Muscle layer of colon (tissue), 2 donors: ENCODE measurements around the gene SYNE4.

Source experiments
- H3K27ac ChIP-seq: one replicate; pipeline ENCODE4 v1.7.0; 2013; ENCODE audit warnings: low read depth, mild to moderate bottlenecking, low read length, moderate library complexity
- H3K27me3 ChIP-seq, 2 donors: one replicate each; pipeline ENCODE4 v1.7.0; 2013; ENCODE audit warnings: low read length in 2 of 2, mild to moderate bottlenecking in 2 of 2; ENCODE audit not compliant: insufficient read depth in 2 of 2, control insufficient read depth in 1 of 2
- H3K36me3 ChIP-seq: one replicate; pipeline ENCODE4 v1.7.0; 2013; ENCODE audit warnings: mild to moderate bottlenecking, low read length; ENCODE audit not compliant: insufficient read depth
- H3K4me1 ChIP-seq: one replicate; pipeline ENCODE4 v1.7.0; 2013; ENCODE audit warnings: mild to moderate bottlenecking, low read length; ENCODE audit not compliant: insufficient read depth
- H3K4me3 ChIP-seq, 2 donors: one replicate each; pipeline ENCODE4 v1.7.0; 2013; ENCODE audit warnings: low read length in 2 of 2, low read depth in 1 of 2, mild to moderate bottlenecking in 1 of 2, moderate library complexity in 1 of 2
- H3K9ac ChIP-seq: one replicate; pipeline ENCODE4 v1.7.0; 2013; ENCODE audit warnings: low read length
- H3K9me3 ChIP-seq: one replicate; pipeline ENCODE4 v1.7.0; 2013; ENCODE audit warnings: mild to moderate bottlenecking, low read length
- donor health status: abdominal sarcoma.
- donor health status: Adenocarcinoma of cecum.

Gene SYNE4

GRCh38 chr19:36008336-36008978 lies at the start of gene SYNE4:
Gene SYNE4, minus strand, starts transcription at chr19:36008813. Its CDS starts 132 bp downstream, at chr19:36008681.
- H3K36me3 ChIP-seq: no peaks in the 10 kb centered on the region
- H3K9me3 ChIP-seq: no peaks in the 10 kb centered on the region
- H3K4me1 ChIP-seq: peaks cover 18% of the 10 kb centered on the region
- peak within 1 kb of the TSS; percentile 47 to 71 for H3K4me3 ChIP-seq
- peak within 1 kb of the TSS; percentile 69 for H3K27ac ChIP-seq
- no peaks in the 10 kb centered on the region for H3K27me3 ChIP-seq
- peak within 1 kb of the TSS; percentile 68 for H3K9ac ChIP-seq

GRCh38 chr19:36054733-36055686 lies 46.4 kb upstream of the SYNE4 start, which contains the start of gene WDR62:
Gene WDR62, plus strand, starts transcription at chr19:36054897. Its CDS starts 75 bp downstream, at chr19:36054972.
- H3K9me3 ChIP-seq: no peaks in the 10 kb centered on the region
- H3K36me3 ChIP-seq: no peaks in the 10 kb centered on the region
- peak within 1 kb of the TSS; percentile 65 for H3K9ac ChIP-seq
- no peaks in the 10 kb centered on the region for H3K27me3 ChIP-seq
- H3K4me1 ChIP-seq: peaks cover 20% of the 10 kb centered on the region
- H3K4me3 ChIP-seq: peak within 1 kb of the TSS; percentile 62 to 98
- peak within 1 kb of the TSS; percentile 93 for H3K27ac ChIP-seq

GRCh38 chr19:36054119-36054732 lies 45.6 kb upstream of the SYNE4 start, which contains the start of gene THAP8:
Gene THAP8, minus strand, starts transcription at chr19:36054285. Its CDS starts 68 bp downstream, at chr19:36054217.
- Histone ChIP-seq H3K4me3 (peak within 1 kb of the TSS; percentile 62 to 98), H3K9me3 (no peaks in the 10 kb centered on the region), H3K9ac (peak within 1 kb of the TSS; percentile 65)

GRCh38 chr19:36051637-36052036 lies 43.0 kb upstream of the SYNE4 start:
- H3K9me3 ChIP-seq: no peaks in the 10 kb centered on the region
- H3K4me1 ChIP-seq: peaks cover 24% of the 10 kb centered on the region
- H3K27me3 ChIP-seq: no peaks in the 10 kb centered on the region
- H3K4me3 ChIP-seq: no peak overlapping the region
- no peaks in the 10 kb centered on the region for H3K36me3 ChIP-seq
- no peak overlapping the region for H3K9ac ChIP-seq
- no peak overlapping the region for H3K27ac ChIP-seq

More at GRCh38 chr19:36054119-36054732, 45.6 kb upstream of the SYNE4 start, which contains the start of gene THAP8:
- H3K36me3 ChIP-seq: no peaks in the 10 kb centered on the region
- no peaks in the 10 kb centered on the region for H3K27me3 ChIP-seq
- peak within 1 kb of the TSS; percentile 93 for H3K27ac ChIP-seq
- peaks cover 20% of the 10 kb centered on the region for H3K4me1 ChIP-seq

- peaks cover 28% of the 10 kb centered on the region for H3K4me1 ChIP-seq
- no peak overlapping the region for H3K27ac ChIP-seq
- no peak overlapping the region for H3K9ac ChIP-seq
- H3K9me3 ChIP-seq: no peaks in the 10 kb centered on the region
- no peaks in the 10 kb centered on the region for H3K27me3 ChIP-seq
- H3K36me3 ChIP-seq: no peaks in the 10 kb centered on the region
- no peak overlapping the region for H3K4me3 ChIP-seq
Measured at GRCh38 chr19:36051236-36051635, 42.6 kb upstream of the SYNE4 start.

GRCh38 chr19:36049080-36049698 lies 40.6 kb upstream of the SYNE4 start:
- Histone ChIP-seq H3K4me3 (no peak overlapping the region), H3K9me3 (no peaks in the 10 kb centered on the region), H3K27ac (no peak overlapping the region), H3K36me3 (no peaks in the 10 kb centered on the region), H3K9ac (no peak overlapping the region), H3K27me3 (no peaks in the 10 kb centered on the region), H3K4me1 (peaks cover 25% of the 10 kb centered on the region)

GRCh38 chr19:36047835-36048234 lies 39.2 kb upstream of the SYNE4 start:
- H3K27ac ChIP-seq: no peak overlapping the region
- no peaks in the 10 kb centered on the region for H3K9me3 ChIP-seq
- H3K9ac ChIP-seq: no peak overlapping the region
- no peaks in the 10 kb centered on the region for H3K27me3 ChIP-seq
- H3K36me3 ChIP-seq: no peaks in the 10 kb centered on the region
- H3K4me3 ChIP-seq: no peak overlapping the region
- peaks cover 35% of the 10 kb centered on the region for H3K4me1 ChIP-seq

GRCh38 chr19:36046443-36047050 lies 37.9 kb upstream of the SYNE4 start:
- no peaks in the 10 kb centered on the region for H3K27me3 ChIP-seq
- H3K4me1 ChIP-seq: peaks cover 37% of the 10 kb centered on the region
- H3K36me3 ChIP-seq: no peaks in the 10 kb centered on the region
- no peak overlapping the region for H3K27ac ChIP-seq
- H3K9ac ChIP-seq: no peak overlapping the region
- no peak overlapping the region for H3K4me3 ChIP-seq
- no peaks in the 10 kb centered on the region for H3K9me3 ChIP-seq

GRCh38 chr19:36043952-36044351 lies 35.3 kb upstream of the SYNE4 start:
- peak overlapping the region; percentile 56 for H3K27ac ChIP-seq
- H3K9me3 ChIP-seq: no peaks in the 10 kb centered on the region
- H3K36me3 ChIP-seq: no peaks in the 10 kb centered on the region
- H3K4me1 ChIP-seq: peaks cover 36% of the 10 kb centered on the region
- no peak overlapping the region for H3K9ac ChIP-seq
- H3K4me3 ChIP-seq: no peak overlapping the region
- H3K27me3 ChIP-seq: no peaks in the 10 kb centered on the region

- no peaks in the 10 kb centered on the region for H3K9me3 ChIP-seq
- no peak overlapping the region for H3K27ac ChIP-seq
- H3K27me3 ChIP-seq: no peaks in the 10 kb centered on the region
- H3K9ac ChIP-seq: no peak overlapping the region
- no peak overlapping the region for H3K4me3 ChIP-seq
- H3K36me3 ChIP-seq: no peaks in the 10 kb centered on the region
- peaks cover 34% of the 10 kb centered on the region for H3K4me1 ChIP-seq
Measured at GRCh38 chr19:36041831-36042230, 33.2 kb upstream of the SYNE4 start.
